Liver (tissue), 3 donors: ENCODE measurements around the gene NUP93.

ENCODE experiments used
- CTCF ChIP-seq: fragments of 150-350 bp; IDR thresholded peaks from 2 replicates; pipeline ENCODE4 v1.5.1; 2017; ENCODE audit warnings: improper control_type of control experiment, low read depth, low read length; ENCODE audit not compliant: missing input control
- FOXA1 ChIP-seq: IDR thresholded peaks from 2 replicates; pipeline ENCODE4 v1.6.1; 2016; ENCODE audit warnings: antibody characterized with exemption
- GABPA ChIP-seq, 2 donors: IDR thresholded peaks in 1 of 2; conservative IDR thresholded peaks in 1 of 2; 2 replicates each; pipeline ENCODE4 v1.6.1; 2016; ENCODE audit warnings: antibody characterized with exemption in 2 of 2, mild to moderate bottlenecking in 1 of 2, moderate library complexity in 1 of 2
- HNF4A ChIP-seq, 2 donors: conservative IDR thresholded peaks; 2 replicates each; pipeline ENCODE4 v1.6.1; 2016; ENCODE audit warnings: antibody characterized with exemption in 2 of 2, mild to moderate bottlenecking in 2 of 2
- JUND ChIP-seq, 2 donors: IDR thresholded peaks; 2 replicates each; pipeline ENCODE4 v1.6.1; 2016; ENCODE audit warnings: antibody characterized with exemption in 2 of 2
- MAX ChIP-seq: IDR thresholded peaks from 2 replicates; pipeline ENCODE4 v1.6.1; 2016; ENCODE audit warnings: antibody characterized with exemption
- NR2F2 ChIP-seq: IDR thresholded peaks from 2 replicates; pipeline ENCODE4 v1.6.1; 2016; ENCODE audit warnings: antibody characterized with exemption
- RAD21 ChIP-seq, 2 donors: IDR thresholded peaks; 2 replicates each; pipeline ENCODE4 v1.6.1; 2016; ENCODE audit warnings: antibody characterized with exemption in 2 of 2, mild to moderate bottlenecking in 2 of 2
- RXRA ChIP-seq, 2 donors: IDR thresholded peaks; 2 replicates each; pipeline ENCODE4 v1.6.1; 2017 to 2018; ENCODE audit warnings: antibody characterized with exemption in 2 of 2, mild to moderate bottlenecking in 1 of 2
- SP1 ChIP-seq: IDR thresholded peaks from 2 replicates; pipeline ENCODE4 v1.6.1; 2018; ENCODE audit warnings: antibody characterized with exemption, mild to moderate bottlenecking
- TAF1 ChIP-seq: conservative IDR thresholded peaks from 2 replicates; pipeline ENCODE4 v1.6.1; 2016; ENCODE audit warnings: antibody characterized with exemption, mild to moderate bottlenecking
- TF ChIP-seq, protein P1 (sequence below): IDR thresholded peaks from 2 replicates; pipeline ENCODE4 v1.6.1; 2016; ENCODE audit warnings: antibody characterized with exemption
- donor health status: healthy.
- donor health status: healthy.

DNA sequence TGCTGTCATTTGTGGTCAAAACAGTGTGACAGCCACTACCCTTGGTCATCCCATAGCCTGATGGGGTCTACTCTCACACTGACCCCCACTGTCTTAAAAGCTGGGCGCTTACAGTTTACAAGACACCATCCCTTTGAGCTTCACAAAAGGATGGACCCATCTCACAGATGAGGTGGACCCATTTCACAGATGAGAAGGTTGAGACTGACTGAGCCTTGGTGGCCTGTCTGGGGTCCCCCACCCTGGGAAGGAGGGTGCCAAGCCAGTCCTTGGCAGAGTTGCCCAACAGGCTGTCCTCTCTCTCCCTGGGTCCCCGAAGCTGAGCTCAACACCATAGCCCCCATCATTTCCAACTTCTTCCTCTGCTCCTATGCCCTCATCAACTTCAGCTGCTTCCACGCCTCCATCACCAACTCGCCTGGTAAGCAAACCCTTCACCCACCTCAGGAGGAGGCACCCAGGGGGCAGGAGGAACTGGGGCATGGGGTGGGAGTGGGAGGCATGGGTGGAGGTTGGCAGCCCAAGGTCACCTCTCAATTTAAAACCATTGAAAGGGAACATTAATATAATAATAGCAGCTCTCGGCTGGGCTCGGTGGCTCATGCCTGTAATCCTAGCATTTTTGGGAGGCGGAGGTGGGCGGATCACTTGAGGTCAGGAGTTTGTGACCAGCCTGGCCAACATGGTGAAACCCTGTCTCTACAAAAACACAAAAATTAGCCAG is 152.3 kb downstream of the NUP93 start:
- TF ChIP-seq CTCF (no peak), TAF1 (no peak), RAD21 (IDR thresholded peaks at IDR 0.05) (no peak), GABPA (IDR thresholded peaks at IDR 0.05 in 1 of 2, conservative IDR thresholded peaks at IDR 0.05 in 1 of 2) (no peak), NR2F2 (no peak), SP1 (no peak), FOXA1 (no peak), JUND (IDR thresholded peaks at IDR 0.05) (no peak), MAX (no peak), RXRA (IDR thresholded peaks at IDR 0.05) (no peak), HNF4A (conservative IDR thresholded peaks at IDR 0.05) (no peak)
- TF ChIP-seq, protein P1, sequence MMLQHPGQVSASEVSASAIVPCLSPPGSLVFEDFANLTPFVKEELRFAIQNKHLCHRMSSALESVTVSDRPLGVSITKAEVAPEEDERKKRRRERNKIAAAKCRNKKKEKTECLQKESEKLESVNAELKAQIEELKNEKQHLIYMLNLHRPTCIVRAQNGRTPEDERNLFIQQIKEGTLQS, result no peak
